NCI-H2196 (cell line): ENCODE data around the gene RALY.

Experiments
- DNase-seq: peaks from one replicate; lab custom pipeline; 2025; ENCODE audit not compliant: unreplicated experiment; lab: John Stamatoyannopoulos, UW

Gene RALY

GRCh38 chr20:34047010-34047687 lies 53.4 kb downstream of the RALY start:
- no peak for DNase-seq

- no peak for DNase-seq
Observed at GRCh38 chr20:34047917-34048316, 54.2 kb downstream of the RALY start.

GRCh38 chr20:34049389-34049788 lies 55.7 kb downstream of the RALY start:
- no peak for DNase-seq

GRCh38 chr20:34049897-34050695 lies 56.4 kb downstream of the RALY start:
- DNase-seq, result no peak

GRCh38 chr20:34052414-34052813 lies 58.7 kb downstream of the RALY start:
- DNase-seq, result no peak

- no peak for DNase-seq
Observed at GRCh38 chr20:34055290-34055689, 61.6 kb downstream of the RALY start.

GRCh38 chr20:34058831-34059230 lies 65.1 kb downstream of the RALY start:
- DNase-seq, result no peak

- DNase-seq, result no peak
Observed at GRCh38 chr20:34060970-34061369, 67.3 kb downstream of the RALY start.

- DNase-seq, result no peak
Observed at GRCh38 chr20:34061695-34062094, 68.0 kb downstream of the RALY start.

- DNase-seq, result no peak
Observed at GRCh38 chr20:34062570-34063482, 69.1 kb downstream of the RALY start.

- no peak for DNase-seq
Observed at GRCh38 chr20:34064286-34064685, 70.6 kb downstream of the RALY start.

GRCh38 chr20:34065260-34065659 lies 71.5 kb downstream of the RALY start:
- no peak for DNase-seq

- DNase-seq, result no peak
Observed at GRCh38 chr20:34066476-34067090, 72.9 kb downstream of the RALY start.

GRCh38 chr20:34068001-34068400 lies 74.3 kb downstream of the RALY start:
- DNase-seq, result no peak

- DNase-seq, result peak; percentile 84
Observed at GRCh38 chr20:34069341-34070078, 75.8 kb downstream of the RALY start.

- DNase-seq, result no peak
Observed at GRCh38 chr20:34070079-34070439, 76.3 kb downstream of the RALY start.

- no peak for DNase-seq
Observed at GRCh38 chr20:34070859-34071258, 77.1 kb downstream of the RALY start.

- DNase-seq, result no peak
Observed at GRCh38 chr20:34072076-34072475, 78.4 kb downstream of the RALY start.

GRCh38 chr20:34072778-34073177 lies 79.1 kb downstream of the RALY start:
- no peak for DNase-seq

- DNase-seq, result no peak
Observed at GRCh38 chr20:34074101-34074760, 80.5 kb downstream of the RALY start.
